ENCODE results near the gene PALLD.

PALLD gene

GRCh38 chr4:168637872-168638756, 141.3 kb downstream of the PALLD start:
- no peaks in the 10 kb centered on the region for H3K36me3 ChIP-seq
- H3K4me1 ChIP-seq = no peaks in the 10 kb centered on the region; the same call in 1 of the 2 replicates
- no peak for DNase-seq

DNA sequence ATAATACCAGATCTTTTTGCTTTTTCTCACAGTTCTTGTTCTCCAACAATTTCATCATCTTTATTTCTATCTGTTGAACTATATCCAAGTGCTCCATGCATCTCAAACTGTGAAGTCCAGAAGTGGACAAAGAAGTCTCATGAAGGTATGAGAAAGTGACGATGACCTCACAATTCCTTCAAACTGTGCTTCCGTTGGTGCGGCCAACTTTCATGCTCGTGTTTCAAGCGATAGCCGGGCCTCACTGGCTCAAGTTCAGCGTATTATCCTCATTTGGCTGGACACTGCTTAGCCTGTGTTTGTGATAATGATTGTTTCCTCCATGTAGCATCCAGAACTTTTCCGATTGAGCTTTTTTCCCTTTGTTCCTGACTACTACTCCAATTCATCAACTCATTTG, 143.1 kb downstream of the PALLD start:
- no peaks in the 10 kb centered on the region for H3K9me3 ChIP-seq
- no peak overlapping the region for H3K4me3 ChIP-seq (ENCODE audit: low read depth, low read length)
- no peak for DNase-seq
- TF ChIP-seq, protein P1, sequence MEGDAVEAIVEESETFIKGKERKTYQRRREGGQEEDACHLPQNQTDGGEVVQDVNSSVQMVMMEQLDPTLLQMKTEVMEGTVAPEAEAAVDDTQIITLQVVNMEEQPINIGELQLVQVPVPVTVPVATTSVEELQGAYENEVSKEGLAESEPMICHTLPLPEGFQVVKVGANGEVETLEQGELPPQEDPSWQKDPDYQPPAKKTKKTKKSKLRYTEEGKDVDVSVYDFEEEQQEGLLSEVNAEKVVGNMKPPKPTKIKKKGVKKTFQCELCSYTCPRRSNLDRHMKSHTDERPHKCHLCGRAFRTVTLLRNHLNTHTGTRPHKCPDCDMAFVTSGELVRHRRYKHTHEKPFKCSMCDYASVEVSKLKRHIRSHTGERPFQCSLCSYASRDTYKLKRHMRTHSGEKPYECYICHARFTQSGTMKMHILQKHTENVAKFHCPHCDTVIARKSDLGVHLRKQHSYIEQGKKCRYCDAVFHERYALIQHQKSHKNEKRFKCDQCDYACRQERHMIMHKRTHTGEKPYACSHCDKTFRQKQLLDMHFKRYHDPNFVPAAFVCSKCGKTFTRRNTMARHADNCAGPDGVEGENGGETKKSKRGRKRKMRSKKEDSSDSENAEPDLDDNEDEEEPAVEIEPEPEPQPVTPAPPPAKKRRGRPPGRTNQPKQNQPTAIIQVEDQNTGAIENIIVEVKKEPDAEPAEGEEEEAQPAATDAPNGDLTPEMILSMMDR (IDR thresholded peaks at IDR 0.05; ENCODE audit: low read depth, low read length) = no peak
- no peaks in the 10 kb centered on the region for H3K36me3 ChIP-seq
- H3K27me3 ChIP-seq = no peaks in the 10 kb centered on the region
- H3K4me1 ChIP-seq = no peaks in the 10 kb centered on the region; the same call in 1 of the 2 replicates

More at GRCh38 chr4:168637872-168638756, 141.3 kb downstream of the PALLD start:
- Histone ChIP-seq H3K9me3 (no peaks in the 10 kb centered on the region), H3K4me3 (ENCODE audit: low read depth, low read length) (no peak overlapping the region), H3K27me3 (no peaks in the 10 kb centered on the region)
- TF ChIP-seq, protein P1 (IDR thresholded peaks at IDR 0.05; ENCODE audit: low read depth, low read length) = no peak

DNA sequence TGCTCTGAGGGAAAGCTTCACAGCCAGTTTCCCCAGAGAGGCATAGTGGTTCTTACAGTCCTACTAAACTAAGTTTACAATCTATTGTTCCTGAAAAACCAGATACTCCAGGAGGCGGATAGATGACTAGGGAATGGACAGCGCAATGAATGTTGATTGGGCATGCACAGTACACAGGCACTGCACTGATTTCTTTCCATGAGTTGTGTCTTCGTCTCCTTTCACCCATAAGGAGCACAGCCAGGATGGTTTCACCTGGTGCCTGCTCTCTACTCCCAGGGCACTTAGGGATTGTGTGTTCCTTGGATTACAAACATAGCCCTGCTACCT, 144.9 kb downstream of the PALLD start:
- peaks cover 3% of the 10 kb centered on the region for H3K4me1 ChIP-seq
- no peak for DNase-seq
- no peak overlapping the region for H3K4me3 ChIP-seq (ENCODE audit: low read depth, low read length)
- no peaks in the 10 kb centered on the region for H3K9me3 ChIP-seq
- TF ChIP-seq, protein P1 (IDR thresholded peaks at IDR 0.05; ENCODE audit: low read depth, low read length) = no peak
- no peaks in the 10 kb centered on the region for H3K36me3 ChIP-seq
- no peaks in the 10 kb centered on the region for H3K27me3 ChIP-seq

DNA sequence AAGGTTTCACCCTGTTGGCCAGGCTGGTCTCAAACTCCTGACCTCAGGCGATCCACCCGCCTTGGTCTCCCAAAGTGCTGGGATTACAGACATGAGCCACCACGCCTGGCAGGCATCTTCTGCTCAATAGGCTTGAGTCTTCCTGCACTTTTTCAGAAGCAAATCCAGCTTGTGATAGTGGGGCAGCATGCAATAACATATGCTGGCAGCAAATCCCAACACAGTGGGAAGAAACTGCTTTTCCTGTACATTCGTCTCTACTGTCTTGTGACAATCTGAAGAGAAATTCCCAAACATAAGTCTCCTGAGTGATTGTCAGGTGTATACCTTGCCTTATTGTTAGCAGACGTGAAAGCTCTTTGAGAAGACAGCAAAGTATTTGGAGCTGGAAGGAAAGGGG, 145.7 kb downstream of the PALLD start:
- TF ChIP-seq, protein P1 (IDR thresholded peaks at IDR 0.05; ENCODE audit: low read depth, low read length) = no peak
- DNase-seq = no peak
- Histone ChIP-seq H3K4me3 (ENCODE audit: low read depth, low read length) (no peak overlapping the region), H3K4me1 (peaks cover 3% of the 10 kb centered on the region), H3K27me3 (no peaks in the 10 kb centered on the region), H3K36me3 (no peaks in the 10 kb centered on the region), H3K9me3 (no peaks in the 10 kb centered on the region)

DNA sequence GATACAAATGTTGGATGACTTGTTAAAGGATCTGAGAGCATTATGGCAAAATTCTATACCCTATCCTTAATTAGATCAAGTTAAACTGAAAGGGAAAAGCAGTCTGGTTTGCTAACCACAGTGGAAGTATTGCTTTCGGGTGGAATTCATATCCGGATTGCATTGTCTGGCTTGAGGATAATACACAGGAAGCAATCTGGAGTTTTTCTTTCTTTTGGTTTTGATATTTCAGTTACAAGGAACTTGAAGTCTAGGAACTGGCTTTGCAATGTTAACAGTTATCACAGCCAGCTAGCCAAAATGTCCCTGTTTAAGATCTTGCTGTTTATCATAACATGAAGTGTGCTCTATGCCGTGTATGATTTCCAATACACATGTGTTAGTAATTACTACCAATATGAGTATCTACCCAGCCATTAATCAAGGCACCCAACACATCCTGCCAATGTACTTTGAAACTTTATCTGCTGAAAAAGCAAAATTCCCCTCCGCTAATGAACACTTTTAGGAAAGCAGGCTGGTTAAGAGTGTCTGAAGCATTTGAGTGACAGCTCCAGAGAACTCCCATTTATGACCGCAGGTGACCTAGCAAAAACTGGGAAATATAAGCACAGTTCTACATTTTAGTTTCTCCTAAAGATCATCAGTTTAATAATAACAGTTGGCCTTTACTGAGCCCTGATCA, 146.4 kb downstream of the PALLD start:
- no peaks in the 10 kb centered on the region for H3K36me3 ChIP-seq
- no peaks in the 10 kb centered on the region for H3K9me3 ChIP-seq
- TF ChIP-seq, protein P1 (IDR thresholded peaks at IDR 0.05; ENCODE audit: low read depth, low read length) = no peak
- no peaks in the 10 kb centered on the region for H3K27me3 ChIP-seq
- DNase-seq = no peak
- peaks cover 3% of the 10 kb centered on the region for H3K4me1 ChIP-seq
- H3K4me3 ChIP-seq (ENCODE audit: low read depth, low read length) = peak overlapping the region; percentile 31

GRCh38 chr4:168643796-168644159, 146.9 kb downstream of the PALLD start:
- Histone ChIP-seq H3K27me3 (no peaks in the 10 kb centered on the region), H3K9me3 (no peaks in the 10 kb centered on the region), H3K36me3 (no peaks in the 10 kb centered on the region), H3K4me1 (peaks cover 3% of the 10 kb centered on the region), H3K4me3 (ENCODE audit: low read depth, low read length) (no peak overlapping the region; the same call in 1 of the 2 replicates)
- TF ChIP-seq, protein P1 (IDR thresholded peaks at IDR 0.05; ENCODE audit: low read depth, low read length) = no peak
- DNase-seq = no peak
